GM23338 (cell line): Measurements from ENCODE around the gene TSPAN5. TPM values are rescaled to one million over a fixed set of nuclear protein-coding genes. Genes with fewer than 3 reads are reported as not detected.

Source experiments
- ATAC-seq: fragments of 200-7000 bp; cut with Tn5 transposase; 3 replicates; pipeline ENCODE4 v1.9.1; 2020
- DNase-seq: peaks from one replicate; pipeline ENCODE4 v3.0.0-alpha.2; 2015; ENCODE audit warnings: low spot score
- H2AFZ ChIP-seq: fragments of 200-600 bp; sonication (generic); 2 replicates; pipeline ENCODE4 v1.8.0; 2016; ENCODE audit warnings: antibody characterized with exemption, mild to moderate bottlenecking, moderate library complexity
- H3F3A ChIP-seq: fragments of 200-600 bp; sonication (generic); replicated peaks from 2 replicates; pipeline ENCODE4 v1.8.0; 2017; ENCODE audit warnings: antibody characterized with exemption, mixed run types, low read depth
- H3K27ac ChIP-seq: fragments of 200-600 bp; sonication (generic); 2 replicates; pipeline ENCODE4 v1.6.1; 2016; ENCODE audit warnings: low read depth
- H3K27me3 ChIP-seq: fragments of 200-600 bp; sonication (generic); 2 replicates; pipeline ENCODE4 v1.8.0; 2016; ENCODE audit warnings: mild to moderate bottlenecking, mixed run types, moderate library complexity; ENCODE audit not compliant: insufficient read depth
- H3K36me3 ChIP-seq: fragments of 200-600 bp; sonication (generic); 2 replicates; pipeline ENCODE4 v1.8.0; 2016; ENCODE audit warnings: mild to moderate bottlenecking; ENCODE audit not compliant: insufficient read depth
- H3K4me1 ChIP-seq: fragments of 200-600 bp; sonication (generic); 2 replicates; pipeline ENCODE4 v1.8.0; 2016; ENCODE audit warnings: mild to moderate bottlenecking, moderate library complexity; ENCODE audit not compliant: insufficient read depth
- H3K4me2 ChIP-seq: fragments of 200-600 bp; sonication (generic); 2 replicates; pipeline ENCODE4 v1.7.1; 2017; ENCODE audit warnings: mixed run types
- H3K4me3 ChIP-seq: fragments of 200-600 bp; sonication (generic); 2 replicates; pipeline ENCODE4 v1.6.1; 2016; ENCODE audit warnings: mixed run types
- H3K79me2 ChIP-seq: fragments of 200-600 bp; sonication (generic); replicated peaks from 2 replicates; pipeline ENCODE4 v1.8.0; 2017; ENCODE audit warnings: mild to moderate bottlenecking; ENCODE audit not compliant: insufficient read depth
- H3K9me2 ChIP-seq: fragments of 200-600 bp; sonication (generic); 2 replicates; pipeline ENCODE4 v1.8.0; 2017; ENCODE audit not compliant: insufficient read depth
- H4K20me1 ChIP-seq: fragments of 200-600 bp; sonication (generic); replicated peaks from 2 replicates; pipeline ENCODE4 v1.8.0; 2017; ENCODE audit warnings: mild to moderate bottlenecking; ENCODE audit not compliant: insufficient read depth
- H3K27ac Mint-ChIP-seq: 2 replicates; pipeline ENCODE4 v1.8.0; 2020; ENCODE audit warnings: inconsistent platforms, mild to moderate bottlenecking, moderate library complexity, mixed read lengths
- H3K27me3 Mint-ChIP-seq: 3 replicates; pipeline ENCODE4 v1.8.0; 2022; ENCODE audit warnings: low read depth, mild to moderate bottlenecking, moderate library complexity, mixed read lengths, inconsistent platforms; ENCODE audit not compliant: insufficient read depth, poor library complexity
- H3K36me3 Mint-ChIP-seq: 3 replicates; pipeline ENCODE4 v1.8.0; 2021; ENCODE audit warnings: low read depth, mild to moderate bottlenecking, inconsistent platforms, moderate library complexity, mixed read lengths
- H3K4me1 Mint-ChIP-seq: 3 replicates; pipeline ENCODE4 v1.8.0; 2020; ENCODE audit warnings: mild to moderate bottlenecking, inconsistent platforms, mixed read lengths
- H3K4me3 Mint-ChIP-seq: 3 replicates; pipeline ENCODE4 v1.8.0; 2021; ENCODE audit warnings: moderate library complexity, mild to moderate bottlenecking, inconsistent platforms, mixed read lengths
- H3K9me3 Mint-ChIP-seq: 3 replicates; pipeline ENCODE4 v1.8.0; 2020; ENCODE audit warnings: moderate library complexity, mild to moderate bottlenecking, inconsistent platforms, mixed read lengths
- EZH2 ChIP-seq: fragments of 200-600 bp; sonication (generic); IDR thresholded peaks from one replicate; pipeline ENCODE4 v1.8.0; 2017; ENCODE audit warnings: antibody characterized with exemption, mild to moderate bottlenecking, low read depth; ENCODE audit not compliant: unreplicated experiment
- EZH2phosphoT487 ChIP-seq: fragments of 200-600 bp; sonication (generic); IDR thresholded peaks from one replicate; pipeline ENCODE4 v1.8.1; 2018; ENCODE audit warnings: antibody characterized with exemption; ENCODE audit not compliant: unreplicated experiment
- JUNB ChIP-seq: IDR thresholded peaks from one replicate; pipeline ENCODE4 v1.6.1; 2016; ENCODE audit warnings: antibody characterized with exemption; ENCODE audit not compliant: unreplicated experiment
- NANOG ChIP-seq: IDR thresholded peaks from 2 replicates; pipeline ENCODE4 v1.6.1; 2016; ENCODE audit warnings: antibody characterized with exemption, borderline replicate concordance
- POLR2AphosphoS5 ChIP-seq: IDR thresholded peaks from 2 replicates; pipeline ENCODE4 v1.6.1; 2016; ENCODE audit warnings: antibody characterized with exemption, low read depth
- REST ChIP-seq: IDR thresholded peaks from one replicate; pipeline ENCODE4 v1.6.1; 2018; ENCODE audit warnings: antibody characterized with exemption; ENCODE audit not compliant: unreplicated experiment
- STAT1 ChIP-seq: IDR thresholded peaks from one replicate; pipeline ENCODE4 v1.6.1; 2016; ENCODE audit warnings: antibody characterized with exemption; ENCODE audit not compliant: unreplicated experiment
- ZNF114 ChIP-seq: fragments of 250-450 bp; sonication (Bioruptor Pico); IDR thresholded peaks from 2 replicates; pipeline ENCODE4 v1.5.0; 2020; ENCODE audit warnings: mild to moderate bottlenecking, moderate library complexity
- ZNF331 ChIP-seq: fragments of 250-450 bp; sonication (Bioruptor Pico); IDR thresholded peaks from 2 replicates; pipeline ENCODE4 v1.5.0; 2020; ENCODE audit warnings: low read depth, mild to moderate bottlenecking, moderate library complexity
- polyA plus RNA-seq: library from polyadenylated mRNA; unstranded; fragments of >200 nt; fragmentation: Nextera tagmentation; extraction: Ambion mirVana; gene quantifications from 2 replicates; pipeline ENCODE4 v1.2.1, GENCODE V29; 2016
- total RNA-seq: library from RNA; depleted of rRNA; stranded (reverse); fragments of >200 nt; shearing (Covaris generic); gene quantifications from 2 replicates; pipeline ENCODE4 v1.2.3, GENCODE V29; 2014
- TF ChIP-seq, protein P1 (sequence below): IDR thresholded peaks from 2 replicates; pipeline ENCODE4 v1.6.1; 2016; ENCODE audit warnings: antibody characterized with exemption
- TF ChIP-seq, protein P2 (sequence below): fragments of 250-450 bp; sonication (Bioruptor Pico); IDR thresholded peaks from 2 replicates; pipeline ENCODE4 v1.5.0; 2020; ENCODE audit warnings: mild to moderate bottlenecking, moderate library complexity

The TSPAN5 gene
- total and polyA plus RNA-seq, 2 experiments from 2014 or later = 18.6 to 21.5 TPM

DNA sequence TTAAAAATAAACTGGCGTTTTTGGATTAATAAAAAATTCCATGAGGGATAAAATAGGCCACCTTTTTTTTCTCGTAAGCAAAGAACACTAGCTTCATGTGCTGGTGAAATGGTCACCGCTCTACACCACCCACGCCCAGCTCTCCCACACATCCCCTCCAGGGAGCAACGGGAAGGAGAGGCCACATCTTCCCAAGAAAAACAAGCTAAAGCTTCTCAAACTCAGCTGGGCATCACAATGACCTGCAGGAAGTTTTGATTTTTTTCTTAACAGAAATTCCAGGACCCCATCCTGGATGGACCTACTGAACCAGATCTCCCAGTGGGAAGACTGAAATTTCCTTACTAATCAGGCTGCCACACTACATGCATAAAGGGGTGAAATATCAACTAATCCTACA, 9.8 kb downstream of the TSPAN5 start:
- no peak overlapping the region for H3K4me2 ChIP-seq
- ATAC-seq (no peak), DNase-seq (no peak)
- H3K9me3 Mint-ChIP-seq = peaks cover 12% of the 10 kb centered on the region
- no peak overlapping the region for H3K4me3 Mint-ChIP-seq
- H3K4me1 ChIP-seq = peaks cover 27% of the 10 kb centered on the region
- H3K36me3 ChIP-seq = no peaks in the 10 kb centered on the region; the same call in 1 of the 2 replicates
- peaks cover 3% of the 10 kb centered on the region for H3K27me3 Mint-ChIP-seq
- H3K27me3 ChIP-seq = no peaks in the 10 kb centered on the region
- H3F3A ChIP-seq = no peaks in the 10 kb centered on the region
- peaks cover 90% of the 10 kb centered on the region for H3K79me2 ChIP-seq
- H3K4me3 ChIP-seq = no peak overlapping the region
- peaks cover 28% of the 10 kb centered on the region for H3K36me3 Mint-ChIP-seq
- H2AFZ ChIP-seq = no peak overlapping the region
- H3K9me2 ChIP-seq = no peaks in the 10 kb centered on the region
- H3K27ac ChIP-seq = no peak overlapping the region
- TF ChIP-seq REST (no peak), POLR2AphosphoS5 (no peak), NANOG (no peak), EZH2 (no peak), EZH2phosphoT487 (no peak), ZNF331 (CRISPR knock-in tag) (no peak), STAT1 (no peak), JUNB (no peak), ZNF114 (no peak)
- TF ChIP-seq, protein P1, sequence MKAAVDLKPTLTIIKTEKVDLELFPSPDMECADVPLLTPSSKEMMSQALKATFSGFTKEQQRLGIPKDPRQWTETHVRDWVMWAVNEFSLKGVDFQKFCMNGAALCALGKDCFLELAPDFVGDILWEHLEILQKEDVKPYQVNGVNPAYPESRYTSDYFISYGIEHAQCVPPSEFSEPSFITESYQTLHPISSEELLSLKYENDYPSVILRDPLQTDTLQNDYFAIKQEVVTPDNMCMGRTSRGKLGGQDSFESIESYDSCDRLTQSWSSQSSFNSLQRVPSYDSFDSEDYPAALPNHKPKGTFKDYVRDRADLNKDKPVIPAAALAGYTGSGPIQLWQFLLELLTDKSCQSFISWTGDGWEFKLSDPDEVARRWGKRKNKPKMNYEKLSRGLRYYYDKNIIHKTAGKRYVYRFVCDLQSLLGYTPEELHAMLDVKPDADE = no peak
- TF ChIP-seq, protein P2, sequence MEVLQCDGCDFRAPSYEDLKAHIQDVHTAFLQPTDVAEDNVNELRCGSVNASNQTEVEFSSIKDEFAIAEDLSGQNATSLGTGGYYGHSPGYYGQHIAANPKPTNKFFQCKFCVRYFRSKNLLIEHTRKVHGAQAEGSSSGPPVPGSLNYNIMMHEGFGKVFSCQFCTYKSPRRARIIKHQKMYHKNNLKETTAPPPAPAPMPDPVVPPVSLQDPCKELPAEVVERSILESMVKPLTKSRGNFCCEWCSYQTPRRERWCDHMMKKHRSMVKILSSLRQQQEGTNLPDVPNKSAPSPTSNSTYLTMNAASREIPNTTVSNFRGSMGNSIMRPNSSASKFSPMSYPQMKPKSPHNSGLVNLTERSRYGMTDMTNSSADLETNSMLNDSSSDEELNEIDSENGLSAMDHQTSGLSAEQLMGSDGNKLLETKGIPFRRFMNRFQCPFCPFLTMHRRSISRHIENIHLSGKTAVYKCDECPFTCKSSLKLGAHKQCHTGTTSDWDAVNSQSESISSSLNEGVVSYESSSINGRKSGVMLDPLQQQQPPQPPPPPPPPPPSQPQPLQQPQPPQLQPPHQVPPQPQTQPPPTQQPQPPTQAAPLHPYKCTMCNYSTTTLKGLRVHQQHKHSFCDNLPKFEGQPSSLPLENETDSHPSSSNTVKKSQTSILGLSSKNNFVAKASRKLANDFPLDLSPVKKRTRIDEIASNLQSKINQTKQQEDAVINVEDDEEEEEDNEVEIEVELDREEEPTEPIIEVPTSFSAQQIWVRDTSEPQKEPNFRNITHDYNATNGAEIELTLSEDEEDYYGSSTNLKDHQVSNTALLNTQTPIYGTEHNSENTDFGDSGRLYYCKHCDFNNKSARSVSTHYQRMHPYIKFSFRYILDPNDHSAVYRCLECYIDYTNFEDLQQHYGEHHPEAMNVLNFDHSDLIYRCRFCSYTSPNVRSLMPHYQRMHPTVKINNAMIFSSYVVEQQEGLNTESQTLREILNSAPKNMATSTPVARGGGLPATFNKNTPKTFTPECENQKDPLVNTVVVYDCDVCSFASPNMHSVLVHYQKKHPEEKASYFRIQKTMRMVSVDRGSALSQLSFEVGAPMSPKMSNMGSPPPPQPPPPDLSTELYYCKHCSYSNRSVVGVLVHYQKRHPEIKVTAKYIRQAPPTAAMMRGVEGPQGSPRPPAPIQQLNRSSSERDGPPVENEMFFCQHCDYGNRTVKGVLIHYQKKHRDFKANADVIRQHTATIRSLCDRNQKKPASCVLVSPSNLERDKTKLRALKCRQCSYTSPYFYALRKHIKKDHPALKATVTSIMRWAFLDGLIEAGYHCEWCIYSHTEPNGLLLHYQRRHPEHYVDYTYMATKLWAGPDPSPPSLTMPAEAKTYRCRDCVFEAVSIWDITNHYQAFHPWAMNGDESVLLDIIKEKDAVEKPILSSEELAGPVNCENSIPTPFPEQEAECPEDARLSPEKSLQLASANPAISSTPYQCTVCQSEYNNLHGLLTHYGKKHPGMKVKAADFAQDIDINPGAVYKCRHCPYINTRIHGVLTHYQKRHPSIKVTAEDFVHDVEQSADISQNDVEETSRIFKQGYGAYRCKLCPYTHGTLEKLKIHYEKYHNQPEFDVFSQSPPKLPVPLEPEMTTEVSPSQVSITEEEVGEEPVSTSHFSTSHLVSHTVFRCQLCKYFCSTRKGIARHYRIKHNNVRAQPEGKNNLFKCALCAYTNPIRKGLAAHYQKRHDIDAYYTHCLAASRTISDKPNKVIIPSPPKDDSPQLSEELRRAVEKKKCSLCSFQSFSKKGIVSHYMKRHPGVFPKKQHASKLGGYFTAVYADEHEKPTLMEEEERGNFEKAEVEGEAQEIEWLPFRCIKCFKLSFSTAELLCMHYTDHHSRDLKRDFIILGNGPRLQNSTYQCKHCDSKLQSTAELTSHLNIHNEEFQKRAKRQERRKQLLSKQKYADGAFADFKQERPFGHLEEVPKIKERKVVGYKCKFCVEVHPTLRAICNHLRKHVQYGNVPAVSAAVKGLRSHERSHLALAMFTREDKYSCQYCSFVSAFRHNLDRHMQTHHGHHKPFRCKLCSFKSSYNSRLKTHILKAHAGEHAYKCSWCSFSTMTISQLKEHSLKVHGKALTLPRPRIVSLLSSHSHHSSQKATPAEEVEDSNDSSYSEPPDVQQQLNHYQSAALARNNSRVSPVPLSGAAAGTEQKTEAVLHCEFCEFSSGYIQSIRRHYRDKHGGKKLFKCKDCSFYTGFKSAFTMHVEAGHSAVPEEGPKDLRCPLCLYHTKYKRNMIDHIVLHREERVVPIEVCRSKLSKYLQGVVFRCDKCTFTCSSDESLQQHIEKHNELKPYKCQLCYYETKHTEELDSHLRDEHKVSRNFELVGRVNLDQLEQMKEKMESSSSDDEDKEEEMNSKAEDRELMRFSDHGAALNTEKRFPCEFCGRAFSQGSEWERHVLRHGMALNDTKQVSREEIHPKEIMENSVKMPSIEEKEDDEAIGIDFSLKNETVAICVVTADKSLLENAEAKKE (CRISPR knock-in tag) = no peak
- no peak overlapping the region for H3K27ac Mint-ChIP-seq
- H3K4me1 Mint-ChIP-seq = peaks cover 36% of the 10 kb centered on the region
- no peaks in the 10 kb centered on the region for H4K20me1 ChIP-seq
